IMR-90 (cell line): Measurements from ENCODE around the gene CCN5. TPM values are rescaled to one million over a fixed set of nuclear protein-coding genes. Genes with fewer than 3 reads are reported as not detected.

Experiments used
- ATAC-seq: fragments of 200-7000 bp; cut with Tn5 transposase; 2 replicates; pipeline ENCODE4 v1.9.1; 2020; ENCODE audit warnings: low read depth, mild to moderate bottlenecking, moderate library complexity
- BruUV-seq: library from RNA; stranded (reverse); fragments of 400-500 nt; replicated peaks from 2 replicates; lab custom pipeline; 2021; lab: Mats Ljungman, UMichigan
- CTCF ChIA-PET: fragments of 300-600 bp; formaldehyde crosslinking; extraction: SDS; loops from one replicate; lab custom pipeline; 2021; ENCODE audit warnings: antibody characterized with exemption; lab: Yijun Ruan, JAX
- POLR2A ChIA-PET: fragments of 300-600 bp; sonication (Branson Sonifier 250); formaldehyde crosslinking; loops from one replicate; lab custom pipeline; 2022; ENCODE audit warnings: antibody characterized with exemption; ENCODE audit not compliant: unreplicated experiment; lab: Charles Lee
- DNase-seq: peaks from one replicate; pipeline ENCODE4 v3.0.0; 2013
- H2AFZ ChIP-seq: replicated peaks from 2 replicates; pipeline ENCODE3; 2013; ENCODE audit warnings: low read length, mild to moderate bottlenecking; ENCODE audit not compliant: poor library complexity
- H2AK5ac ChIP-seq: 2 replicates; pipeline ENCODE4 v1.6.1; 2013; ENCODE audit warnings: low read depth, low read length, inconsistent platforms
- H2AK9ac ChIP-seq: replicated peaks from 2 replicates; pipeline ENCODE3; 2013; ENCODE audit warnings: mild to moderate bottlenecking, low read depth, low read length, moderate library complexity; ENCODE audit not compliant: poor library complexity
- H2BK120ac ChIP-seq: 2 replicates; pipeline ENCODE4 v1.6.1; 2013; ENCODE audit warnings: low read depth, low read length, inconsistent platforms
- H2BK15ac ChIP-seq: 3 replicates; pipeline ENCODE4 v1.6.1; 2013; ENCODE audit warnings: low read depth, low read length, inconsistent platforms
- H2BK20ac ChIP-seq: 2 replicates; pipeline ENCODE4 v1.6.1; 2013; ENCODE audit warnings: low read depth, mild to moderate bottlenecking, inconsistent platforms, low read length, moderate library complexity
- H2BK5ac ChIP-seq: 2 replicates; pipeline ENCODE4 v1.6.1; 2013; ENCODE audit warnings: mild to moderate bottlenecking, low read depth, low read length, inconsistent platforms; ENCODE audit not compliant: poor library complexity, severe bottlenecking
- H3K14ac ChIP-seq: replicated peaks from 2 replicates; pipeline ENCODE4 v1.6.1; 2013; ENCODE audit warnings: low read depth, low read length, inconsistent platforms
- H3K18ac ChIP-seq: 2 replicates; pipeline ENCODE4 v1.6.1; 2013; ENCODE audit warnings: low read depth, low read length, control low read depth
- H3K23ac ChIP-seq: 2 replicates; pipeline ENCODE4 v1.6.1; 2013; ENCODE audit warnings: low read depth, low read length, inconsistent platforms
- H3K27ac ChIP-seq: 2 replicates; pipeline ENCODE4 v1.5.1; 2013; ENCODE audit warnings: mild to moderate bottlenecking, control low read depth, low read length; ENCODE audit not compliant: insufficient read depth
- H3K27me3 ChIP-seq: 2 replicates; pipeline ENCODE4 v1.6.1; 2013; ENCODE audit warnings: low read length; ENCODE audit not compliant: control insufficient read depth, insufficient read depth
- H3K36me3 ChIP-seq: 2 replicates; pipeline ENCODE4 v1.6.1; 2013; ENCODE audit warnings: low read length, mixed read lengths; ENCODE audit not compliant: control insufficient read depth, insufficient read depth
- H3K4ac ChIP-seq: 2 replicates; pipeline ENCODE4 v1.6.1; 2013; ENCODE audit warnings: low read depth, low read length, inconsistent platforms
- H3K4me1 ChIP-seq: 2 replicates; pipeline ENCODE4 v1.6.1; 2013; ENCODE audit warnings: low read length, mixed read lengths; ENCODE audit not compliant: control insufficient read depth, insufficient read depth
- H3K4me2 ChIP-seq: 2 replicates; pipeline ENCODE4 v1.6.1; 2013; ENCODE audit warnings: low read depth, mild to moderate bottlenecking, control low read depth, low read length, moderate library complexity
- H3K4me3 ChIP-seq: 2 replicates; pipeline ENCODE4 v1.5.1; 2013; ENCODE audit warnings: low read depth, mild to moderate bottlenecking, control low read depth, low read length, moderate library complexity; ENCODE audit not compliant: insufficient read depth
- H3K56ac ChIP-seq: 2 replicates; pipeline ENCODE4 v1.6.1; 2013; ENCODE audit warnings: low read length, inconsistent platforms; ENCODE audit not compliant: insufficient read depth; ENCODE audit errors: extremely low read depth
- H3K79me1 ChIP-seq, 2 experiments: 2 replicates each; pipeline ENCODE4 v1.6.1; 2013; ENCODE audit warnings: low read length in 2 of 2, inconsistent platforms in 1 of 2, low read depth in 1 of 2
- H3K9ac ChIP-seq: 2 replicates; pipeline ENCODE4 v1.6.1; 2013; ENCODE audit warnings: low read depth, low read length, control low read depth
- H3K9me1 ChIP-seq: 2 replicates; pipeline ENCODE4 v1.6.1; 2013; ENCODE audit warnings: low read length, inconsistent platforms; ENCODE audit not compliant: insufficient read depth
- H3K9me3 ChIP-seq: 2 replicates; pipeline ENCODE4 v1.6.1; 2013; ENCODE audit warnings: low read length; ENCODE audit not compliant: control insufficient read depth, insufficient read depth
- H4K20me1 ChIP-seq: 2 replicates; pipeline ENCODE4 v1.6.1; 2013; ENCODE audit warnings: low read length, inconsistent platforms; ENCODE audit not compliant: insufficient read depth
- H4K5ac ChIP-seq: 2 replicates; pipeline ENCODE4 v1.6.1; 2013; ENCODE audit warnings: mild to moderate bottlenecking, low read depth, low read length, control low read depth
- H4K8ac ChIP-seq, 2 experiments: 2 replicates each; pipeline ENCODE4 v1.6.1; 2013; ENCODE audit warnings: low read depth in 2 of 2, low read length in 2 of 2, control low read depth in 1 of 2, inconsistent platforms in 1 of 2
- H4K91ac ChIP-seq: 2 replicates; pipeline ENCODE4 v1.6.1; 2013; ENCODE audit warnings: low read depth, low read length, inconsistent platforms; ENCODE audit not compliant: insufficient read depth
- CHD1 ChIP-seq: IDR thresholded peaks from 2 replicates; pipeline ENCODE4 v1.6.1; 2012; ENCODE audit warnings: low read depth, low read length, improper control_type of control experiment
- CTCF ChIP-seq: conservative IDR thresholded peaks from 2 replicates; pipeline ENCODE4 v1.5.1; 2012; ENCODE audit warnings: mild to moderate bottlenecking, low read depth, low read length, improper control_type of control experiment
- MAFK ChIP-seq: IDR thresholded peaks from 2 replicates; pipeline ENCODE4 v1.6.1; 2012; ENCODE audit warnings: low read depth, low read length, improper control_type of control experiment
- MAZ ChIP-seq: IDR thresholded peaks from 2 replicates; pipeline ENCODE4 v1.6.1; 2012; ENCODE audit warnings: low read depth, mild to moderate bottlenecking, low read length, improper control_type of control experiment, moderate library complexity, borderline replicate concordance
- NFE2L2 ChIP-seq: fragments of 150-350 bp; IDR thresholded peaks from 2 replicates; pipeline ENCODE4 v1.6.1; 2016; ENCODE audit warnings: low read depth, mild to moderate bottlenecking, low read length
- POLR2A ChIP-seq: IDR thresholded peaks from 2 replicates; pipeline ENCODE4 v1.6.1; 2012; ENCODE audit warnings: mild to moderate bottlenecking, low read depth, low read length
- RCOR1 ChIP-seq: IDR thresholded peaks from 2 replicates; pipeline ENCODE4 v1.6.1; 2012; ENCODE audit warnings: mild to moderate bottlenecking, low read length, improper control_type of control experiment; ENCODE audit not compliant: insufficient replicate concordance
- RFX5 ChIP-seq: IDR thresholded peaks from 2 replicates; pipeline ENCODE4 v1.8.0; 2012; ENCODE audit warnings: low read depth, mild to moderate bottlenecking, low read length, moderate library complexity
- WGBS, 2 experiments: methylation state at CpG; one replicate each; pipeline versions ENCODE4 v1.1.5 to v1.1.7; 2013; ENCODE audit warnings: missing lambda C conversion rate in 2 of 2; ENCODE audit not compliant: insufficient read length in 1 of 2; ENCODE audit errors: extremely low coverage in 2 of 2; 5-methylcytosine and 5-hydroxymethylcytosine counted together
- dilution Hi-C: fragments of 300-500 bp; cut with HindIII; formaldehyde crosslinking; loops from one replicate; pipeline ENCODE4 v1.14.3; 2018; ENCODE audit warnings: low sequenced_read_pairs; ENCODE audit not compliant: unreplicated experiment
- in situ Hi-C: fragments of 300-500 bp; cut with MboI; formaldehyde crosslinking; loops from 3 replicates; pipeline ENCODE4 v1.14.3; 2019; ENCODE audit warnings: low sequenced_read_pairs, inconsistent platforms, mixed read lengths
- intact Hi-C: fragments of 100-400 bp; cut with micrococcal nuclease; formaldehyde crosslinking; loops from 2 replicates; pipeline ENCODE4 v1.10.0; 2022
- polyA plus RNA-seq, 3 experiments: library from polyadenylated mRNA; depleted of rRNA; stranded (reverse); fragments of >200 nt; gene quantifications; 2 replicates each; pipeline ENCODE4 v1.2.3, GENCODE V29; 2012; ENCODE audit warnings: low replicate concordance in 1 of 3
- total RNA-seq: library from RNA; depleted of rRNA; stranded (reverse); fragments of >200 nt; gene quantifications from 2 replicates; pipeline ENCODE4 v1.2.3, GENCODE V29; 2012
- TF ChIP-seq, protein P1 (sequence below): fragments of 150-350 bp; IDR thresholded peaks from 2 replicates; pipeline ENCODE4 v1.6.1; 2016; ENCODE audit warnings: low read depth, mild to moderate bottlenecking, low read length, moderate library complexity, borderline replicate concordance

The CCN5 gene
- total and polyA plus RNA-seq, 2 of the 4 experiments (the other 2 are of a cell fraction): not detected

- H4K91ac ChIP-seq: peak overlapping the region; percentile 88
- H3K4me3 ChIP-seq: no peak overlapping the region
- H3K23ac ChIP-seq: no peak overlapping the region; the same call in 1 of the 2 replicates
- peak overlapping the region; percentile 83 for H3K18ac ChIP-seq
- H2AFZ ChIP-seq: no peak overlapping the region
- H3K4me1 ChIP-seq: peaks cover 35% of the 10 kb centered on the region
- no peaks in the 10 kb centered on the region for H3K79me1 ChIP-seq
- ATAC-seq: no peak
- no peak overlapping the region for H3K14ac ChIP-seq
- no CpG with 5 or more reads among the region's 4 CpGs for WGBS, 2 experiments
- H3K56ac ChIP-seq: no peak overlapping the region
- peaks cover 2% of the 10 kb centered on the region; the same call in 1 of the 2 replicates for H4K20me1 ChIP-seq
- peak overlapping the region; percentile 41 for H2BK120ac ChIP-seq
- ChIA-PET POLR2A (no interaction called here), CTCF (no interaction called here)
- no peaks in the 10 kb centered on the region for H3K36me3 ChIP-seq
- H3K27ac ChIP-seq: peak overlapping the region; percentile 34; the same call in 1 of the 2 replicates
- H4K8ac ChIP-seq: peak overlapping the region; percentile 55 to 67; a peak in 3 of 4 replicates
- H3K9me3 ChIP-seq: peaks cover 8% of the 10 kb centered on the region
- no TSS peak for BruUV-seq
- no peak overlapping the region for H2BK5ac ChIP-seq
- TF ChIP-seq, protein P1, sequence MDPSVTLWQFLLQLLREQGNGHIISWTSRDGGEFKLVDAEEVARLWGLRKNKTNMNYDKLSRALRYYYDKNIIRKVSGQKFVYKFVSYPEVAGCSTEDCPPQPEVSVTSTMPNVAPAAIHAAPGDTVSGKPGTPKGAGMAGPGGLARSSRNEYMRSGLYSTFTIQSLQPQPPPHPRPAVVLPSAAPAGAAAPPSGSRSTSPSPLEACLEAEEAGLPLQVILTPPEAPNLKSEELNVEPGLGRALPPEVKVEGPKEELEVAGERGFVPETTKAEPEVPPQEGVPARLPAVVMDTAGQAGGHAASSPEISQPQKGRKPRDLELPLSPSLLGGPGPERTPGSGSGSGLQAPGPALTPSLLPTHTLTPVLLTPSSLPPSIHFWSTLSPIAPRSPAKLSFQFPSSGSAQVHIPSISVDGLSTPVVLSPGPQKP: no peak
- TF ChIP-seq MAFK (no peak), MAZ (no peak), RFX5 (no peak), RCOR1 (no peak), NFE2L2 (no peak), CTCF (no peak), CHD1 (no peak), POLR2A (no peak)
- dilution Hi-C loops (no loop called here), intact Hi-C loops (loop anchor here (10.0 kb wide), 1 partner anchor 1081 kb away; no protein-coding TSS in a partner anchor), in situ Hi-C loops (no loop called here)
- H2BK15ac ChIP-seq: peak overlapping the region; percentile 38; the same call in 2 of the 3 replicates
- H3K27me3 ChIP-seq: peaks cover 2% of the 10 kb centered on the region; the same call in 1 of the 2 replicates
- no peak overlapping the region for H3K4me2 ChIP-seq
- H3K9ac ChIP-seq: no peak overlapping the region
- H3K9me1 ChIP-seq: peaks cover 8% of the 10 kb centered on the region; the same call in 1 of the 2 replicates
- H4K5ac ChIP-seq: peak overlapping the region; percentile 3
- H2AK5ac ChIP-seq: peak overlapping the region; percentile 98
- H2BK20ac ChIP-seq: peak overlapping the region; percentile 82
- H3K4ac ChIP-seq: peak overlapping the region; percentile 85; the same call in 1 of the 2 replicates
- no peak for DNase-seq
- H2AK9ac ChIP-seq: no peak overlapping the region
Measured at GRCh38 chr20:44694159-44694558, 21.0 kb upstream of the CCN5 start.
